COR-L47 (cell line): Measurements from ENCODE around the gene NFIA.

Experiments
- DNase-seq: peaks from one replicate; lab custom pipeline; 2025; lab: John Stamatoyannopoulos, UW

NFIA gene

GRCh38 chr1:61183471-61184039 is 101.2 kb downstream of the NFIA start:
- DNase-seq: no peak

GRCh38 chr1:61184040-61184713 is 101.8 kb downstream of the NFIA start:
- peak; percentile 63 for DNase-seq

GRCh38 chr1:61184714-61185106 is 102.3 kb downstream of the NFIA start:
- no peak for DNase-seq

GRCh38 chr1:61186753-61187152 is 104.4 kb downstream of the NFIA start:
- no peak for DNase-seq

- no peak for DNase-seq
Observed at GRCh38 chr1:61187352-61188086, 105.2 kb downstream of the NFIA start.

- no peak for DNase-seq
Observed at GRCh38 chr1:61190153-61190552, 107.8 kb downstream of the NFIA start.

- DNase-seq: no peak
Observed at GRCh38 chr1:61190618-61191432, 108.5 kb downstream of the NFIA start.

- no peak for DNase-seq
Observed at GRCh38 chr1:61191433-61191720, 109.0 kb downstream of the NFIA start.

- DNase-seq: no peak
Observed at GRCh38 chr1:61192663-61193330, 110.4 kb downstream of the NFIA start.

GRCh38 chr1:61193808-61194207 is 111.4 kb downstream of the NFIA start:
- no peak for DNase-seq

GRCh38 chr1:61198554-61198953 is 116.2 kb downstream of the NFIA start:
- no peak for DNase-seq

GRCh38 chr1:61201035-61201434 is 118.7 kb downstream of the NFIA start:
- DNase-seq: no peak

GRCh38 chr1:61202854-61203598 is 120.7 kb downstream of the NFIA start:
- DNase-seq: no peak

GRCh38 chr1:61204528-61204927 is 122.2 kb downstream of the NFIA start:
- DNase-seq: no peak

- DNase-seq: no peak
Observed at GRCh38 chr1:61207416-61207815, 125.1 kb downstream of the NFIA start.

- no peak for DNase-seq
Observed at GRCh38 chr1:61208172-61208571, 125.8 kb downstream of the NFIA start.

GRCh38 chr1:61208831-61209230 is 126.5 kb downstream of the NFIA start:
- no peak for DNase-seq

GRCh38 chr1:61210435-61211154 is 128.2 kb downstream of the NFIA start:
- DNase-seq: no peak

GRCh38 chr1:61213245-61214011 is 131.1 kb downstream of the NFIA start:
- no peak for DNase-seq

- DNase-seq: no peak
Observed at GRCh38 chr1:61215119-61215518, 132.8 kb downstream of the NFIA start.
